Epithelial cell of proximal tubule (primary cell): ENCODE results near the gene LKAAEAR1. TPM values are rescaled to one million over a fixed set of nuclear protein-coding genes. Genes with fewer than 3 reads are reported as not detected.
A peak's percentile ranks its signal among the peaks of the same experiment; 100 is the strongest.

Source experiments
- DNase-seq: peaks from one replicate; pipeline ENCODE4 v3.0.0-alpha.2; 2011; ENCODE audit warnings: low read depth
- H3K4me3 ChIP-seq: 2 replicates; pipeline ENCODE4 v1.5.1; 2011; ENCODE audit warnings: low read depth, mild to moderate bottlenecking, low read length
- total RNA-seq: library from RNA; depleted of rRNA; stranded (reverse); fragments of >200 nt; gene quantifications from 2 replicates; pipeline ENCODE4 v1.2.3, GENCODE V29; 2015
- TF ChIP-seq, protein P1 (sequence below): conservative IDR thresholded peaks from 2 replicates; pipeline ENCODE4 v1.5.1; 2012; ENCODE audit warnings: low read depth, mild to moderate bottlenecking, low read length

LKAAEAR1 gene
- total RNA-seq, 1 donor from 2014 or later = not detected

DNA sequence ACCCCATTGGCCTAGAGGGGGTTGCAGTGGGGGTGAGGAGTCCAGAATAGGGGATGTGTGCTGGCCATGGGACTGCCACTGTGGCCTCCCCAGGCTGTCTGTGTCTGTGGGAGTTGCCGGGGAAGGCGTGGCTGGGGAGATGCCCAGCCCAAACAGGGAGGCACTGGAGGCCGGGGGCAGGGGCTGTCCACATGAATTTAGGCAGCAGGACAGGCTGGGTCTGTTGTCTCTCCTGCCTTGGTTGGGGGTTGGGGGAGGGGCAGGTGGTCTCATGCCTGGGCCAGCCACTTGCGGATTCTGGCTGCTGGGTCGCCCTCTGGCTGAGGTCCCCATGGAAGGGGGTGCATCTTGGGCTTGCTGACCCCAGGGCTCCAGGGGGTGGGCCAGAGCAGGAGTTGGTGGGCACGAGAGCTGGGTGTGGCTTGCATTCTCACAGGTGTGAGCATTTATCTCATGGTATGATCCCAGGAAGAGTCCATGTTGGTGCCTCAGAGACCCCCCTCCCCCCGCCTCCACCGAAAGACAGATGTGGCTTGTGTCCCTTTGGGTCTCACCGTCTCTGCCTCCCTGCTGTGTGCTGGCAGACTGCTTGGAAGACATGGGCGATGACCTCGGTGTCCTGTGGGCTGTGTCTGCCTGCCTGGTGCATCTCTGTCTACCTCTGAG, 38.7 kb downstream of the LKAAEAR1 start:
- TF ChIP-seq, protein P1, sequence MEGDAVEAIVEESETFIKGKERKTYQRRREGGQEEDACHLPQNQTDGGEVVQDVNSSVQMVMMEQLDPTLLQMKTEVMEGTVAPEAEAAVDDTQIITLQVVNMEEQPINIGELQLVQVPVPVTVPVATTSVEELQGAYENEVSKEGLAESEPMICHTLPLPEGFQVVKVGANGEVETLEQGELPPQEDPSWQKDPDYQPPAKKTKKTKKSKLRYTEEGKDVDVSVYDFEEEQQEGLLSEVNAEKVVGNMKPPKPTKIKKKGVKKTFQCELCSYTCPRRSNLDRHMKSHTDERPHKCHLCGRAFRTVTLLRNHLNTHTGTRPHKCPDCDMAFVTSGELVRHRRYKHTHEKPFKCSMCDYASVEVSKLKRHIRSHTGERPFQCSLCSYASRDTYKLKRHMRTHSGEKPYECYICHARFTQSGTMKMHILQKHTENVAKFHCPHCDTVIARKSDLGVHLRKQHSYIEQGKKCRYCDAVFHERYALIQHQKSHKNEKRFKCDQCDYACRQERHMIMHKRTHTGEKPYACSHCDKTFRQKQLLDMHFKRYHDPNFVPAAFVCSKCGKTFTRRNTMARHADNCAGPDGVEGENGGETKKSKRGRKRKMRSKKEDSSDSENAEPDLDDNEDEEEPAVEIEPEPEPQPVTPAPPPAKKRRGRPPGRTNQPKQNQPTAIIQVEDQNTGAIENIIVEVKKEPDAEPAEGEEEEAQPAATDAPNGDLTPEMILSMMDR = no peak
- H3K4me3 ChIP-seq = no peak overlapping the region
- DNase-seq = no peak

DNA sequence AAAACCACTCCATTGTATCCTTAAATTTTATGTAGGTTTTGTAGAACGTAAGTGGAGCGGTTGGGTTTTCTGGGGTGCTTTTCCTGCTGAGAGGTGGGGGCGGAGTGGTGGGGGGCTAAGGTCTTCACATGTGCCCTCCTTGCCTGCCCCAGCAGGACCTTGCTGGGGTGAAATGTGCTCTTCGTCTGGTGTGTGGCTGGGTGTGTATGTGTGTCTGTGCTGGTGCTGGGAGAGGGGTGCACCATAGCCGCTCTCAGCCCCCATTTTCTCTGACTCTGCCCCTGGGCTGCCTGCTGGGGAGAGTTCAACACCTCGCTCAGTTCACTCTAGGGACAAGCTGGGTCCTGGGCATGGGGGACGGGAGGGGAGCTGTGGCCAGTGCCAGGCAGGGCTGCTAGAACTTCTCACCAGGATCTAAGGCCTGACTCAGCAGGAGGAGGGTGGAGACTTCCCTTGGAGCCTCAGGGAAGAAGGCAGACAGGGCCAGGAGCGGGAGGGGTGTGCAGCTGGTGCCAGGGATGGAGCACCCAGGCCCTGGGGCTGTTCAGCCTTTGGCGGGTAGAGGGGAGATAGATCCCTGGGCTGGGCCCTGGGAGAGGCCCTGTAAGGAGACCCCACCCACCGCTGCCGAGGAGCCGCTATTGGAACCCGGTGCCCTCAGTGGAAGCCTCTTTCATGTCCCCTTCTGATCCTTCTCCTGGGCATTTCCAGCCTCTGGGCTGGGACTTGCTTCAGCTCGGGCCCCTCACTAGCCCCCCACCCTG, 39.5 kb downstream of the LKAAEAR1 start:
- TF ChIP-seq, protein P1 = no peak
- no peak for DNase-seq
- no peak overlapping the region for H3K4me3 ChIP-seq

DNA sequence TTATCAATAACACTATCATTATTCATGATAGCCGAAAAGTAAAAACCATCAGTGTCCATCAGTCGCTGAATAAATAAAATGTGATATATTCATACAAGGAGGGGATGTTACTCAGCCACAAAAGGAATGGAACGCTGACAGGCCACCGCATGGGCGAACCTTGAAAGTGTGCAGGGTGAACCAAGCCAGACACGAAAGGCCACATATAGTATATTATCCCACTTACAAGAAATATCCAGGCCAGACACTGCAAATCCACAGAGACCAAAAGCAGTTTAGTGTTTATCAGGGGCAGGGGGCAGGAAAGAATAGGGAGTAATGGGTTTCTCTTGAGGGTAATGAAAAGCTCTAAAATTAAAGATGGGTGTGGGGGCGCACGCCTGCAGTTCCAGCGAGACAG, 40.4 kb downstream of the LKAAEAR1 start:
- DNase-seq = no peak
- TF ChIP-seq, protein P1 = no peak
- no peak overlapping the region for H3K4me3 ChIP-seq

DNA sequence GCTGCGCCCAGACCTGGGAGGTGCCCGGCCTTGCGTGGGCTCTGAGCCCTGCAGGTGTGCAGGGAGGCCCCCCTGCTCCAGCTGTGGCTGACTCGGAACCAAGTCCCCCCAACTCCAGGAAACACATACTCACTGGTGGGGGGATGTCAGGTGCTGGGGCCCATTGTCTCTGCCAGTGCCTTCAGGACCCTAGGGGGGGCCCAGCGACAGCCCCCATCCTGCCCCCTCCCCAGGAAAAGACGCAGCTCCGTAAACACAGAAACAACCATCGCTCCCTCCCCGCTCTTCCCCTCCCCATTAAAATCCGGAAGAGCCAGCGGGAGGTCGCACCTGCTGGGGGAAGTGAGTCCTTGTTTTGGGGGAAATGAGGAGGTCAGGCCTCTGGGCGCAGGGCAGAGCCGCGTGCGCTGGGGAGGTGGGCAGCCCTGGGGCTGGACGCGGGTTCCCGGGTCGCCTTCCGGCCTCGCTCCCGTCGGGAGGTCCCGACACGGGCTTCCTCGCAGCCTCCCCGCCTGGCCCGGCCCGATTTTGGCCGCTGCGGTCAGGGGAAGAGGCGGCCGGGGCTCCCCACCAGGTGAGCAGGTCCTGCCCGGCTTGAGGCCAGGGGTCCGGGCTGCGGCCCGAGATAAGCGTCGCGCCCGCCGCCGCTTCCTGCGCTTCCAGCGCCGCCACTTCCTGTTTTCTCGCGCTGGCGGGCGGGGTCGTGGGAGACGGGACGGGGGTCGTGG, 42.0 kb downstream of the LKAAEAR1 start:
- H3K4me3 ChIP-seq = peak overlapping the region; percentile 58
- DNase-seq = no peak
- TF ChIP-seq, protein P1 = no peak

DNA sequence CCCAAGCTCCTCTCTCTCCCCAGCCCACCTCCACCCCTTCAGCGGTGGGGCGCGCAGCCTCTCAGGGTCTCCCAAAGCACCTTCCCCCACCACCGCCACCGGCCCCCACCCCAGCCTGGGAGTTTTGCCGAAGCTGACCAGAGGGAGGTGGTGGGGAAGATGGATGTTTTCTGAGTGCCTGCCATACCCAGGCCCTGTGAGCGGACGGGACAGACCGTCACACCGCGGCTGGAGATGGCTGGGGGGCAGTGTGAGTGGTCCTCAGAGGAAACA, 42.5 kb downstream of the LKAAEAR1 start:
- DNase-seq = no peak
- peak overlapping the region; percentile 58 for H3K4me3 ChIP-seq
- TF ChIP-seq, protein P1 = no peak

DNA sequence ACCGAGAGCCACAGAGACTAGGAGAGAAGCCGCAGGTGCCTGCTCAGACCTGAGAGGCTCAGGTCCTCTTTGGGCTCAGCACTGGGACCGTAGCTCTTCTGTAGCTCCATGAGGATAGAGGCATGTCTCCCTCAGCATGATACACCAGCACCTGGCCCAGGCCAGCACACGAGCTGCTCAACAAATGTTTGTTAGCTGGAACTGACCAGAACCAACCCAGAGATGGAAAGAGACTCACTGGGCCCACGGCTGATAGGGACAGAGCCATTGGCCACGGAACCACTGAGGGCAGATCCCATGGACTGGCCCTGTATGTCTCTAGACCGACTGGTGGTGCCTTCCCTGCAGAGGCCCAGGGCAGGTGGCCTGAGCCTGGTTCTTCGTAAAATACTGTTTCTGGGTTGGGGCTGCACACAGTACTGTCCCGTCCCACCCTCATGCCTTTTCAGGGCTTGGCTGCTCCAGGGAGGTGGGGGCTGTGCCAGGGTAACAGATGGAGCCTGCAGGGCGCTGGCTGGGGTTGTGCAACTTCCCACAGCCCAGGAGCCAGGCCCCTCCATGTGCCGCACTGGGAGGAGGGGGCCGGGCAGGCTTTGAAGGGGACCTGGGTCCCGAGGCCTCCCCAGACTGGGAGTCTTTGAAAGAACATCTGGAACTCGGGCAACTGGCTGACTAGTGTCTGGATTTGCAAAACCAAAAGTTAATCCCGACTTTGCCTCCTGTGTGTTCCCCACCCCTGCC, 43.0 kb downstream of the LKAAEAR1 start:
- DNase-seq = no peak

More for the DNA sequence above, 43.0 kb downstream of the LKAAEAR1 start:
- no peak overlapping the region for H3K4me3 ChIP-seq
- TF ChIP-seq, protein P1 = no peak
